Heart left ventricle (tissue), 16 donors: ENCODE measurements around the gene ITLN1. TPM values are rescaled to one million over a fixed set of nuclear protein-coding genes. Genes with fewer than 3 reads are reported as not detected.

Source experiments
- ATAC-seq, 4 donors: fragments of 200-7000 bp; cut with Tn5 transposase; one replicate each; pipeline ENCODE4 v1.9.1; 2020 to 2022; ENCODE audit warnings: moderate library complexity in 4 of 4, mild to moderate bottlenecking in 3 of 4, moderate number of reproducible peaks in 1 of 4
- DNase-seq, 5 donors: peaks; one replicate each; pipeline ENCODE4 v3.0.0-alpha.2; 2020
- H3K27ac ChIP-seq, 12 donors: fragments of 200-600 bp; sonication (generic) in 4 of 12; one replicate each; pipeline versions ENCODE4 v1.5.0 to v1.8.0; 2016 to 2022; ENCODE audit warnings: mild to moderate bottlenecking in 2 of 12
- H3K27me3 ChIP-seq, 9 donors: fragments of 200-600 bp; sonication (generic) in 2 of 9; one replicate each; pipeline versions ENCODE4 v1.5.1 to v1.8.0; 2016 to 2022; ENCODE audit warnings: mild to moderate bottlenecking in 3 of 9
- H3K36me3 ChIP-seq, 9 donors: fragments of 200-600 bp; sonication (generic) in 2 of 9; one replicate each; pipeline versions ENCODE4 v1.5.0 to v1.8.0; 2018 to 2022; ENCODE audit warnings: mild to moderate bottlenecking in 2 of 9
- H3K4me1 ChIP-seq, 12 donors: fragments of 200-600 bp; sonication (generic) in 4 of 12; one replicate each; pipeline versions ENCODE4 v1.5.0 to v1.8.0; 2016 to 2022; ENCODE audit warnings: mild to moderate bottlenecking in 3 of 12
- H3K4me3 ChIP-seq, 12 donors: fragments of 200-600 bp; sonication (generic) in 4 of 12; one replicate each; pipeline versions ENCODE4 v1.5.0 to v1.8.0; 2017 to 2022; ENCODE audit warnings: mild to moderate bottlenecking in 9 of 12, moderate library complexity in 4 of 12
- H3K9me3 ChIP-seq, 12 donors: fragments of 200-600 bp; sonication (generic) in 4 of 12; one replicate each; pipeline versions ENCODE4 v1.5.0 to v1.8.0; 2016 to 2022; ENCODE audit warnings: mild to moderate bottlenecking in 1 of 12
- POLR2A ChIP-seq, 2 donors: fragments of 450-650 bp; IDR thresholded peaks; one replicate each; pipeline ENCODE4 v1.6.1; 2017; ENCODE audit warnings: antibody characterized with exemption in 2 of 2, mild to moderate bottlenecking in 2 of 2, moderate library complexity in 2 of 2
- WGBS, 4 donors: extraction: QIAGEN DNeasy Blood & Tissue Kit in 2 of 4; methylation state at CpG; one replicate each; pipeline versions ENCODE4 v1.1.5 to v1.1.7; 2013 to 2018; 5-methylcytosine and 5-hydroxymethylcytosine counted together
- intact Hi-C, 10 donors: fragments of 100-400 bp; cut with DNase I; formaldehyde crosslinking; loops; one replicate each; pipeline versions ENCODE4 v1.11.1 to v1.14.2; 2022
- polyA plus RNA-seq, 2 donors: library from polyadenylated mRNA; stranded (reverse); fragments of 200-250 nt; gene quantifications; one replicate each; pipeline ENCODE4 v1.2.3, GENCODE V29; 2013
- total RNA-seq, 9 donors: library from RNA; depleted of rRNA in 2 of 9; stranded (reverse); fragments of >200 nt in 2 of 9; fragmentation: NEBNext Ultra II Directional in 3 of 9; extraction: Animal tissue kit (Norgen Biotek cat#: 25700) in 3 of 9; gene quantifications; one replicate each; pipeline versions ENCODE4 v1.1.0 to v1.2.4, GENCODE V29; 2016 to 2023
- TF ChIP-seq, protein P1 (sequence below), 12 donors: fragments of 200-600 bp; sonication (generic) in 4 of 12; IDR thresholded peaks; one replicate each; pipeline versions ENCODE4 v1.5.0 to v1.8.0; 2018 to 2022; ENCODE audit warnings: antibody characterized with exemption in 12 of 12, mild to moderate bottlenecking in 5 of 12
- donor health status: ischemic (EF 13 %, LVEDD 7.1; RV severe dilation, severe dysfunction).
- donor health status: healthy with polysubstance abuse.
- donor health status: DM: no; HTN: yes; CAD: no.
- donor health status: DM: no; HTN: no; CAD: no.
- donor health status: ischemic (EF 25% LVEDD 6.9; RV normal size, moderate dysfunction).
- donor health status: ischemic (EF 25% LVEDD 5.7; RV mildly dilated, moderate dysfunction).
- donor health status: healthy.
- donor health status: DM: yes; HTN: yes; CAD: no.
- donor health status: ischemic (EF 35%, LVEDD 5.7; RV mildly dilated, moderate dysfunction).
- donor health status: nonischemic (EF 11% LVEDD 7.7; RV severe dilation, severe dysfunction).
- donor health status: DM: yes; HTN: yes; CAD: no.
- donor health status: PGD.
- donor health status: ischemic (EF 29% LVEDD 5.4; RV normal size, mild dysfunction).
- donor health status: nonischemic (EF 23%, LVEDD 6.1; RV moderate dilation, normal function).

Gene ITLN1
- total and polyA plus RNA-seq, 11 donors, result 0.35 to 2,168 (median 2.1) TPM; not detected in 2

DNA sequence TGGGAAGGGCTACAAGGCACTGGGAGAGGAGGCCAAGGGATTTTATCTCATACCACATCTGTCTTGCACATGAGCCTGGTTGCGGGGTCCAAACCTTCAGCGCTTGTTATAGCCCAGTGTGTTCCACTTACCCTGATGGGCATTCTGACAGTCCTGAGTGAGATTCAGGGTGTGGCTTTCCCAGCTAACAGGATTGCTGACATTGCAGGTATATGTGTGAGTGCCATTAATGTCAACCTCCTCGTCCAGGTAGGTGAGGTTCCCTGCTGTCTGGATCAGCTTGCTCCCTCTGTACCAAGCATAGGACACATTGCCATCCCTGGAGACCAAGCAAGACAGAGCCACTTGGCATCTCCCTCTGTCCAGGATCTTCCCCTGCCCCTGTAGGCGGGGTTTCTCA, 43.9 kb downstream of the ITLN1 start:
- ATAC-seq (no peak), DNase-seq (no peak)
- Histone ChIP-seq H3K36me3 (no peaks in the 10 kb centered on the region), H3K9me3 (no peaks in the 10 kb centered on the region), H3K4me1 (peaks cover 0 to 34% (median 0%) of the 10 kb centered on the region in 12 donors), H3K27me3 (peaks cover 0 to 10% (median 0%) of the 10 kb centered on the region in 9 donors), H3K4me3 (no peak overlapping the region), H3K27ac (no peak overlapping the region)
- intact Hi-C loops, result no loop called here
- 87 to 95% (median 88%) methylated on average over 4 of the region's 4 CpGs for WGBS, 4 donors
- no peak for TF ChIP-seq POLR2A (IDR thresholded peaks at IDR 0.05)
- TF ChIP-seq, protein P1, sequence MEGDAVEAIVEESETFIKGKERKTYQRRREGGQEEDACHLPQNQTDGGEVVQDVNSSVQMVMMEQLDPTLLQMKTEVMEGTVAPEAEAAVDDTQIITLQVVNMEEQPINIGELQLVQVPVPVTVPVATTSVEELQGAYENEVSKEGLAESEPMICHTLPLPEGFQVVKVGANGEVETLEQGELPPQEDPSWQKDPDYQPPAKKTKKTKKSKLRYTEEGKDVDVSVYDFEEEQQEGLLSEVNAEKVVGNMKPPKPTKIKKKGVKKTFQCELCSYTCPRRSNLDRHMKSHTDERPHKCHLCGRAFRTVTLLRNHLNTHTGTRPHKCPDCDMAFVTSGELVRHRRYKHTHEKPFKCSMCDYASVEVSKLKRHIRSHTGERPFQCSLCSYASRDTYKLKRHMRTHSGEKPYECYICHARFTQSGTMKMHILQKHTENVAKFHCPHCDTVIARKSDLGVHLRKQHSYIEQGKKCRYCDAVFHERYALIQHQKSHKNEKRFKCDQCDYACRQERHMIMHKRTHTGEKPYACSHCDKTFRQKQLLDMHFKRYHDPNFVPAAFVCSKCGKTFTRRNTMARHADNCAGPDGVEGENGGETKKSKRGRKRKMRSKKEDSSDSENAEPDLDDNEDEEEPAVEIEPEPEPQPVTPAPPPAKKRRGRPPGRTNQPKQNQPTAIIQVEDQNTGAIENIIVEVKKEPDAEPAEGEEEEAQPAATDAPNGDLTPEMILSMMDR (IDR thresholded peaks at IDR 0.05), result no peak

- WGBS, 4 donors, result 76 to 86% (median 78%) methylated on average over 2 of the region's 2 CpGs
Measured at GRCh38 chr1:160839746-160840145, 45.2 kb downstream of the ITLN1 start.

GRCh38 chr1:160838888-160839287, 46.1 kb downstream of the ITLN1 start:
- DNase-seq (no peak), ATAC-seq (no peak)
- Histone ChIP-seq H3K4me3 (no peak overlapping the region), H3K36me3 (no peaks in the 10 kb centered on the region), H3K27ac (peak overlapping the region in 1 of 12 donors; percentile 34), H3K9me3 (no peaks in the 10 kb centered on the region), H3K27me3 (peaks cover 0 to 4% (median 0%) of the 10 kb centered on the region in 9 donors), H3K4me1 (peaks cover 0 to 38% (median 0%) of the 10 kb centered on the region in 12 donors)
- intact Hi-C loops, result loop anchor here in 7 of 10 donors (5.0 to 10.0 kb wide), 6 partner anchors 113 to 258 kb away; partner anchors contain the start of genes ITLN2 (in 5 of the 7) and KLHDC9 (in 3 of the 7)
- TF ChIP-seq, protein P1 (IDR thresholded peaks at IDR 0.05), result no peak
- WGBS, 4 donors, result 80 to 83% (median 82%) methylated on average over 7 of the region's 7 CpGs

More at GRCh38 chr1:160839746-160840145, 45.2 kb downstream of the ITLN1 start:
- TF ChIP-seq, protein P1 (IDR thresholded peaks at IDR 0.05), result no peak
- TF ChIP-seq POLR2A (IDR thresholded peaks at IDR 0.05), result no peak
- intact Hi-C loops, result loop anchor here in 7 of 10 donors (5.0 to 10.0 kb wide), 6 partner anchors 113 to 258 kb away; partner anchors contain the start of genes ITLN2 (in 5 of the 7) and KLHDC9 (in 3 of the 7)
- no peaks in the 10 kb centered on the region for H3K9me3 ChIP-seq
- H3K4me1 ChIP-seq, result peaks cover 0 to 38% (median 0%) of the 10 kb centered on the region in 12 donors
- DNase-seq, result no peak
- H3K4me3 ChIP-seq, result no peak overlapping the region
- H3K27me3 ChIP-seq, result peaks cover 0 to 4% (median 0%) of the 10 kb centered on the region in 9 donors
- H3K27ac ChIP-seq, result no peak overlapping the region
- ATAC-seq, result no peak
- H3K36me3 ChIP-seq, result no peaks in the 10 kb centered on the region

DNA sequence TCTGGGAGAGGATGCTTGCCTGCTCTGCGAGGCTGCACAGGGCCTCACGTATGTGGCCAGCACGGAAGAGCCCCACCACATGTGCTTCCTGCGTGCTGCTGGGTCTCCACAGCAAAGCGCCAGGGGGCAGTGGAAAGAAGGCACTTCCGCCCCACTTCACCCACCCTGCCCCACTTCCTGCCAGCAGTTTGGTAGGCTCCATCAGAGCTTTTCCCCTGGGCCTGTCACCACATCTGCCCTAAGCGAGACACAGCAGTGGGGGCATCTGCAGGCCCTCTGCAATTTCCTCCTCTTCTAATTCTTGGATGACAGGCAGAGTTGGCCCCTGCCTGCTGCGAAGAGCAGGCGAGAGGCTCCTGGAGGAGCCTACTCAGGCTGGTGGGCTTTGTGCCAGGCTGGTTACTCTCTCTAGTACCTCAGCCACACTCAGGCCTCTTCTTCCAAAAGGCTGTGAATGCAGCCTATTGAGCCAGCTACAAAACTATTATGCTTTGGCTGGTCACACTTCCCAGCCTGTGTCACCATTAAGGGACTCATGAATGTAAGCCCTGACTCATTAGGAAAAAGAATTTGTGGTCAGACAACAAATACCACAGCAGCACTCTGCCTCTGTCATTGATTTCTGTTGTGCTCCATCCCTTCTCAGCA, 47.3 kb downstream of the ITLN1 start:
- Histone ChIP-seq H3K4me1 (peaks cover 0 to 38% (median 0%) of the 10 kb centered on the region in 12 donors), H3K27ac (peak overlapping the region in 2 of 12 donors; percentile 7 to 80), H3K4me3 (no peak overlapping the region), H3K27me3 (peaks cover 0 to 4% (median 0%) of the 10 kb centered on the region in 9 donors), H3K9me3 (no peaks in the 10 kb centered on the region), H3K36me3 (no peaks in the 10 kb centered on the region)
- ATAC-seq (peak in 2 of 4 donors; percentile 48 to 77), DNase-seq (peak; percentile 18 to 82 (median 35))
- intact Hi-C loops, result loop anchor here in 7 of 10 donors (5.0 to 10.0 kb wide), 6 partner anchors 113 to 260 kb away; partner anchors contain the start of genes ITLN2 (in 5 of the 7) and KLHDC9 (in 3 of the 7)
- WGBS, 4 donors, result 55 to 75% (median 67%) methylated on average over 8 to 9 of the region's 9 CpGs
- TF ChIP-seq, protein P1 (IDR thresholded peaks at IDR 0.05), result peak in 1 of 12 donors; percentile 17
- TF ChIP-seq POLR2A (IDR thresholded peaks at IDR 0.05), result no peak
